Spleen (tissue), 11 donors: ENCODE measurements around the gene ACY1. TPM values are rescaled to one million over a fixed set of nuclear protein-coding genes. Genes with fewer than 3 reads are reported as not detected.
A peak's percentile ranks its signal among the peaks of the same experiment; 100 is the strongest.

Source experiments
- DNase-seq: peaks from one replicate; pipeline ENCODE4 v3.0.0-alpha.2; 2020
- H3K27ac ChIP-seq, 8 donors: fragments of 200-600 bp; sonication (generic) in 7 of 8; 1 replicate in 4 of 8; 2 replicates in 4 of 8; pipeline versions ENCODE4 v1.5.0 to v1.8.0; 2016 to 2021; ENCODE audit warnings: inconsistent platforms in 4 of 8, mild to moderate bottlenecking in 4 of 8, moderate library complexity in 1 of 8
- H3K27me3 ChIP-seq, 7 donors: fragments of 200-600 bp; sonication (generic) in 6 of 7; replicated peaks in 1 of 7; 1 replicate in 4 of 7; 2 replicates in 3 of 7; pipeline versions ENCODE4 v1.5.0 to v1.8.0; 2016 to 2021; ENCODE audit warnings: inconsistent platforms in 3 of 7, mild to moderate bottlenecking in 1 of 7
- H3K36me3 ChIP-seq, 6 donors: fragments of 200-600 bp; sonication (generic) in 5 of 6; 1 replicate in 4 of 6; 2 replicates in 2 of 6; pipeline versions ENCODE4 v1.5.0 to v1.8.0; 2016 to 2021; ENCODE audit warnings: inconsistent platforms in 2 of 6
- H3K4me1 ChIP-seq, 6 donors: fragments of 200-600 bp; sonication (generic) in 5 of 6; 1 replicate in 3 of 6; 2 replicates in 3 of 6; pipeline versions ENCODE4 v1.5.0 to v1.8.0; 2016 to 2021; ENCODE audit warnings: inconsistent platforms in 3 of 6
- H3K4me3 ChIP-seq, 8 donors: fragments of 200-600 bp; sonication (generic) in 7 of 8; 1 replicate in 4 of 8; 2 replicates in 4 of 8; pipeline versions ENCODE4 v1.5.0 to v1.8.0; 2016 to 2021; ENCODE audit warnings: inconsistent platforms in 4 of 8, mild to moderate bottlenecking in 4 of 8, moderate library complexity in 2 of 8
- H3K9me3 ChIP-seq, 8 donors: fragments of 200-600 bp; sonication (generic) in 7 of 8; 1 replicate in 4 of 8; 2 replicates in 4 of 8; pipeline versions ENCODE4 v1.5.0 to v1.8.0; 2016 to 2021; ENCODE audit warnings: inconsistent platforms in 4 of 8
- POLR2A ChIP-seq, 3 donors: fragments of 450-650 bp; IDR thresholded peaks; one replicate each; pipeline ENCODE4 v1.5.1; 2017; ENCODE audit warnings: antibody characterized with exemption in 3 of 3, mild to moderate bottlenecking in 1 of 3
- POLR2AphosphoS5 ChIP-seq, 3 donors: sonication (generic); formaldehyde crosslinking; IDR thresholded peaks; one replicate each; pipeline ENCODE4 v1.5.1; 2017; ENCODE audit warnings: antibody characterized with exemption in 3 of 3
- WGBS, 5 donors: extraction: QIAGEN DNeasy Blood & Tissue Kit in 3 of 5; methylation state at CpG; one replicate each; pipeline versions ENCODE4 v1.1.5 to v1.1.7; 2013 to 2018; 5-methylcytosine and 5-hydroxymethylcytosine counted together
- intact Hi-C: fragments of 100-400 bp; cut with DNase I; formaldehyde crosslinking; loops from one replicate; pipeline ENCODE4 v1.15.0; 2023; ENCODE audit warnings: low total_unique reads
- polyA plus RNA-seq, 3 donors: library from polyadenylated mRNA; stranded (reverse); fragments of 200-250 nt; gene quantifications; one replicate each; pipeline ENCODE4 v1.2.1, GENCODE V29; 2013
- total RNA-seq, 7 donors: library from RNA; depleted of rRNA in 3 of 7; stranded (reverse); fragments of >200 nt in 3 of 7; fragmentation: NEBNext Ultra II Directional in 4 of 7; extraction: Animal tissue kit (Norgen Biotek cat#: 25700) in 4 of 7; gene quantifications; one replicate each; pipeline versions ENCODE4 v1.1.0 to v1.2.1, GENCODE V29; 2016 to 2021
- TF ChIP-seq, protein P1 (sequence below), 11 experiments: fragments of 200-600 bp in 7 of 11; fragments of 450-650 bp in 4 of 11; sonication (generic) in 4 of 11; IDR thresholded peaks in 8 of 11; conservative IDR thresholded peaks in 3 of 11; 1 replicate in 7 of 11; 2 replicates in 4 of 11; pipeline versions ENCODE4 v1.4.0 to v1.8.0; 2016 to 2021; ENCODE audit warnings: antibody characterized with exemption in 11 of 11, inconsistent platforms in 4 of 11, mild to moderate bottlenecking in 1 of 11
- donor health status: healthy with polysubstance abuse.
- donor health status: DM: no; HTN: no; CAD: no; lungs with moderate emphysema.
- donor health status: DM: no; HTN: no; CAD: no.
- donor health status: Bipolar disorder and iron deficiency.
- donor health status: healthy.
- donor health status: DM: no; HTN: no; CAD: no.
- donor health status: DM: yes; HTN: yes; CAD: no.

The ACY1 gene
- total and polyA plus RNA-seq, 10 donors: 16.7 to 31.1 (median 28.2) TPM

DNA sequence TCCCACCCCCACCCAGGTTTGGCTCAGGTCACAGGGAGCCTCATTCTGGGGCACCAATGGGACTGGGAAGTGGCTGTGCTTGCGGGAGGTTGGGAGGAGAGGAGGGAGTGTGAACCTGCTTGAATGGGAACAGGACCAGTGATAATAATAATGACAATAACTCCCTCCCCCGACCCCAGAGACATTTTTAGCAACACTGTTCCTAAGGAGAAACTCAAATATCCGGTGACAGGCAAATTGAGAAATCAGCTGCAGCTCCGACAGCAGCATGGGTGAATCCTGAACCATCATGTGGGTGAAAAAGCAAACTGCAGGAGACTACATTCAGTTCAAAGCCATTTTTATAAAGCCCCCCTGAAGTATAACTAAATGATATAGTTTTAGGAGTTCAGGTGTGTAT, 24.0 kb downstream of the ACY1 start:
- H3K4me1 ChIP-seq: peaks cover 15 to 40% (median 31%) of the 10 kb centered on the region in 6 donors
- no peak for TF ChIP-seq POLR2A (IDR thresholded peaks at IDR 0.05)
- TF ChIP-seq, protein P1, sequence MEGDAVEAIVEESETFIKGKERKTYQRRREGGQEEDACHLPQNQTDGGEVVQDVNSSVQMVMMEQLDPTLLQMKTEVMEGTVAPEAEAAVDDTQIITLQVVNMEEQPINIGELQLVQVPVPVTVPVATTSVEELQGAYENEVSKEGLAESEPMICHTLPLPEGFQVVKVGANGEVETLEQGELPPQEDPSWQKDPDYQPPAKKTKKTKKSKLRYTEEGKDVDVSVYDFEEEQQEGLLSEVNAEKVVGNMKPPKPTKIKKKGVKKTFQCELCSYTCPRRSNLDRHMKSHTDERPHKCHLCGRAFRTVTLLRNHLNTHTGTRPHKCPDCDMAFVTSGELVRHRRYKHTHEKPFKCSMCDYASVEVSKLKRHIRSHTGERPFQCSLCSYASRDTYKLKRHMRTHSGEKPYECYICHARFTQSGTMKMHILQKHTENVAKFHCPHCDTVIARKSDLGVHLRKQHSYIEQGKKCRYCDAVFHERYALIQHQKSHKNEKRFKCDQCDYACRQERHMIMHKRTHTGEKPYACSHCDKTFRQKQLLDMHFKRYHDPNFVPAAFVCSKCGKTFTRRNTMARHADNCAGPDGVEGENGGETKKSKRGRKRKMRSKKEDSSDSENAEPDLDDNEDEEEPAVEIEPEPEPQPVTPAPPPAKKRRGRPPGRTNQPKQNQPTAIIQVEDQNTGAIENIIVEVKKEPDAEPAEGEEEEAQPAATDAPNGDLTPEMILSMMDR (IDR thresholded peaks at IDR 0.05 in 8 of 11, conservative IDR thresholded peaks at IDR 0.05 in 3 of 11): no peak
- TF ChIP-seq POLR2AphosphoS5 (IDR thresholded peaks at IDR 0.05): no peak
- intact Hi-C loops: loop anchor here (10.0 kb wide), 1 partner anchor 48 kb away; the partner anchor contains the start of gene DUSP7
- no peak for DNase-seq
- no peaks in the 10 kb centered on the region for H3K27me3 ChIP-seq
- H3K36me3 ChIP-seq: no peaks in the 10 kb centered on the region
- H3K9me3 ChIP-seq: no peaks in the 10 kb centered on the region
- no peak overlapping the region for H3K27ac ChIP-seq
- WGBS, 5 donors: 54 to 79% (median 78%) methylated on average over 4 of the region's 4 CpGs
- H3K4me3 ChIP-seq: no peak overlapping the region

- no peaks in the 10 kb centered on the region for H3K27me3 ChIP-seq
- no peak overlapping the region for H3K4me3 ChIP-seq
- peaks cover 10 to 56% (median 33%) of the 10 kb centered on the region in 6 donors for H3K4me1 ChIP-seq
- no peaks in the 10 kb centered on the region for H3K36me3 ChIP-seq
- DNase-seq: no peak
- H3K27ac ChIP-seq: no peak overlapping the region
- TF ChIP-seq POLR2AphosphoS5 (IDR thresholded peaks at IDR 0.05) (no peak), POLR2A (IDR thresholded peaks at IDR 0.05) (no peak)
- TF ChIP-seq, protein P1 (IDR thresholded peaks at IDR 0.05 in 8 of 11, conservative IDR thresholded peaks at IDR 0.05 in 3 of 11): no peak
- H3K9me3 ChIP-seq: no peaks in the 10 kb centered on the region
- intact Hi-C loops: no loop called here
Observed at GRCh38 chr3:52010431-52010830, 27.1 kb downstream of the ACY1 start.

DNA sequence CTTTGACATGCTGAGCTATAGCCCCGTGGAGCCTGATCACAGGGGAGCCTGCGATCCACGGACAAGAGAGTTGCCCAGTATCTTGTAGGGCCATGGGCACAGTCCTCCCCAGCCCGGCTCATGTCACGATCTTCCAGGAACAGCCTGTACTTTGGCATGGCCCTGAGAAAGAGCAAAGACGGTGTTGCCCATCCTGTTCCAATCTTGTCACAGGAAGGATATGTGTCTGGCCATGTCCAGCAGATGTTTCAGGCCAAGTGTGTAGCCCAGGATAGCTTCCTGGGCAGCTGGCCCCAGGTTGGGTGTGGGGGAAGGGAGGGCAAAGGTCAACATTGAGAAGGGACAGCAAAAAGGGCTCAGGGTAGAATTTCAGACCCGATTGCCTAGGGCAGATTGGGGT, 29.4 kb downstream of the ACY1 start:
- TF ChIP-seq, protein P1 (IDR thresholded peaks at IDR 0.05 in 8 of 11, conservative IDR thresholded peaks at IDR 0.05 in 3 of 11): no peak
- TF ChIP-seq POLR2AphosphoS5 (IDR thresholded peaks at IDR 0.05): peak in 2 of 3 donors; percentile 80 to 84
- intact Hi-C loops: no loop called here
- H3K27me3 ChIP-seq: no peaks in the 10 kb centered on the region
- no peak for DNase-seq
- no peaks in the 10 kb centered on the region for H3K36me3 ChIP-seq
- peak overlapping the region in 6 of 8 donors; percentile 1 to 39 (median 25) for H3K27ac ChIP-seq
- 48 to 84% (median 68%) methylated on average over 6 to 7 of the region's 7 CpGs for WGBS, 5 donors
- no peak overlapping the region for H3K4me3 ChIP-seq
- no peaks in the 10 kb centered on the region for H3K9me3 ChIP-seq
- H3K4me1 ChIP-seq: peaks cover 0 to 59% (median 32%) of the 10 kb centered on the region in 6 donors

DNA sequence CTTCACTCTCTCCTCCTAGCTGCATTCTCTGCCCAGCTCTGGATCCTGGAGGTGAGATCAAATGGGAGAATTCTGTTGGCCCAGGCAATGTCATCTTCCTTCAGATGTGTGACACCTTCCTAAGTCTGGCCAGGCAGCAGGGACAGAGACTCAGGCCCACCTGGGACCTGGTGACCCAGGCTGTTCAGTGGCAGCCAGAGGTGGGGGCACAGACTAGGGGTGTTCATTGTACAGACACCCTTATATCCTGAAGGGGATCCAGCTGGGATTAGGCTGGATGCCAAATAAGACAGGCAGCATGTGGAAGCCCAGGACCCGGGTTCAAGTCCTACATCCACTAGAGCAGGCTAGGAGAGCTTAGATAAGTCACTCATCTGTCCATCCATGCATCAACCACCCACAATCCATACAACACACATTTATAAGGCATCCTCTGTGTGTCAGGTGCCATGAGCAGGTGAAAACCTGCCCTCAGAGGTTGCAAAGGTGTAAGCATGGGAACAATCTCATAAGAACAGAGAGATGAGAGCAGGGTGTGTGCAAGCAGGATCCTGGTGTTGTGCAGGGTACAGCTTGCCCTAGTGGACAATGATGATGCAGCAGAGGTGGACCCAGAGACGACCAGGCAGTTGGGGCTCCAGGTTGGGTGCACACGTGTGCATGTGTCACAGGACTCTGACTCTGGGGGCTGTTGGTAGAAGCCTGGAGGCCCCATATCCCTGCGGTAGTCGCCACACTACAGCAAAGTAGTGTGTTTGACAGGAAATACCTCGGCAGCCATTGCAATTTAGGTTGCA, 30.7 kb downstream of the ACY1 start:
- 50 to 92% (median 74%) methylated on average over 1 to 6 of the region's 6 CpGs for WGBS, 5 donors
- intact Hi-C loops: no loop called here
- Histone ChIP-seq H3K27ac (no peak overlapping the region), H3K9me3 (no peaks in the 10 kb centered on the region), H3K4me3 (no peak overlapping the region), H3K4me1 (peaks cover 0 to 67% (median 34%) of the 10 kb centered on the region in 6 donors), H3K27me3 (no peaks in the 10 kb centered on the region), H3K36me3 (no peaks in the 10 kb centered on the region)
- DNase-seq: no peak
- TF ChIP-seq POLR2A (IDR thresholded peaks at IDR 0.05) (no peak), POLR2AphosphoS5 (IDR thresholded peaks at IDR 0.05) (no peak)
- TF ChIP-seq, protein P1 (IDR thresholded peaks at IDR 0.05 in 8 of 11, conservative IDR thresholded peaks at IDR 0.05 in 3 of 11): no peak
